Stimulated activated CD8-positive, alpha-beta memory T cell treated with anti-CD3 and anti-CD28 coated beads, Interleukin-4, amount 100 ng/mL, for 48 hours (primary cell): Measurements from ENCODE around the gene EGFR.

Source experiments
- DNase-seq: peaks from one replicate; pipeline ENCODE4 v3.0.0-alpha.2; 2020

EGFR gene

DNA sequence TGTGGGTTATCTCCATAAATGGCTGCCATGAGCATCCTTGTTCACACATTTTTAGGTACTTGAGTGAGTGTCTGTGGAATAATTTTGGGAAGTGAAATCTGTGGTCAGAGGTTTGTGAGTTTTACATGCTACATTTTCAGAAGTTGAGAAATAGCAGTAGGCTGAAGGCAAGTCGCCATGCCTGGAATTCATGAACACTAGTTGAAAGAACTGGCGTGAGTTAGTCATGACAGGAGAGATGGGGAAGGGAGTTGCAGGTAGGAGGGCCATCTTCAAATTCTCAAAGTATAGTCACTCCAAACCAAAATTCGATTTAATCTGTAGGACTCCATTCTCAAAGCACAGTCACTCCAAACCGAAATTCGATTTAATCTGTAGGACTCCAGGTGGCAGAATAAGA, 89.6 kb downstream of the EGFR start:
- no peak for DNase-seq

DNA sequence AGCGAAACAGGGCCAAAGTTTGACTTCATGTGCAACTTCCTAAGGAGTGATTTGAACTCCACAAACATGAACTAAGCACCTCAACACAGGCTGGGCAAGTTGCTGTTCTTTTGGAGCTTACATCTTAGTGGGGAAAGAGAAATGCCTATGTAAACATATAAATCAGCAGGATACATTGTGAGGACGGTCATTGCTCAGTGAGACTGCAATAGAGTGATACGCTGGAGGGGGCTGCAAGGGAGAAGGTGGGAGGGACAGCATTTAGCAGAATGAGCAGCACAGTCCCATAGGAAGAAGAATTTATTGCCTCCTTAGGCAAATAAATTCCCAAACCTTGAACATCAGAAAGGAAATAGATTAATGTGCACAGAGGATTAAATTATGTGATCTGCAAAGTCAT, 90.0 kb downstream of the EGFR start:
- no peak for DNase-seq

- no peak for DNase-seq
Observed at GRCh38 chr7:55109404-55110167, 90.8 kb downstream of the EGFR start.

GRCh38 chr7:55110282-55110992, 91.6 kb downstream of the EGFR start:
- no peak for DNase-seq

GRCh38 chr7:55110993-55111361, 92.2 kb downstream of the EGFR start:
- DNase-seq: no peak

DNA sequence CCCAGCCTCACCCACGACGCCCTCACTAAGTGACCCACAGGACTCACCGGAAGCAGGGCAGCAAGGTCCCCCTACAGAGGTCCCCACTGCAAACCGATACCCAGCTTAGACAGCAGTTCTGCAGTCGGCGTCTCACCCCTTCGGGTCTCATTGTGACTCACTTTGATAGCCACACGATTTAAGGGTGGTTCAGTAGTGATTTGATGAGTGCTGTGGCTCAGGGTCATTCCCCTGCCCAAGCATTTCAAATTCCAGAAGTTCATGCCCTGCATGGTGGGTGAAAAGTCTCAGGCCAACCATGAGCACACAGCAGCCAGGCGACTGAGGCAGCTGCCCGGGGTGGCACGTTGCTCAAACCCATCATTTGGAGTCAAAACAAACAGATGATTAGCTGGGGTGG, 93.2 kb downstream of the EGFR start:
- DNase-seq: no peak

DNA sequence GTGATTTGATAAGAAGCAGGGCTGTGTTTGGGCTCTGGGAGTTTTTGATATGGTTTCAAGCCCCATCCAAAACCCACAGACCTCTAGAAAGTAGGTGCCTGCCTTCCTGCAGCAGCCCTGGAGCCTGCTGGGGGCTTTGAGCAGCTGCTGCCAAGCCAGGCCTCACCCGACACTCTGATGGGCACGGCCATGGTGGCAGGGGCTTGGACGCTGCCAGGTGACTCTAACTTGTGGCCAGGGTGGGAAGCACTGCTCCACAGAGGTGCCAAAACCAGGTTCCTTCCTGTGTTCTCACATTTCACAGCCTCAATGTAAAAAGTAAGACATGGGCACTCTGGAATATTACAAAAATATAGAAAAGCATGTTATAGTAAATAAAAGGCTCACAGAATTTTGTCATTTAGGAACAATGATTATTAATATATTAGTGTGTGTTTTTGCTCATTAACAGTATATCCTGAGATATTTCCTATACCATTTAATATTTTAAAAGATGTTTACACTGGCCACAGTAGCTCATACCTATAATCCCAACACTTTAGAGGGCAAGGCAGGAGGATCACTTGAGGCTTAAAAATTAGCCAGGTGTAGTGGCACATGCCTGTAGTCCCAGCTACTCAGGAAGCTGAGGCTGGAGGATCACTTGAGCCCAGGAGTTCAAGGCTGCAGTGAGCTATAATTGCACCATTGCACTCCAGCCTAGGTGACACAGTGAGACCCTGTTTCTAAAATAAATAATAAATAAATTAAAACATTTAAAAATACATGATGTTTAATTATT, 95.1 kb downstream of the EGFR start:
- no peak for DNase-seq

DNA sequence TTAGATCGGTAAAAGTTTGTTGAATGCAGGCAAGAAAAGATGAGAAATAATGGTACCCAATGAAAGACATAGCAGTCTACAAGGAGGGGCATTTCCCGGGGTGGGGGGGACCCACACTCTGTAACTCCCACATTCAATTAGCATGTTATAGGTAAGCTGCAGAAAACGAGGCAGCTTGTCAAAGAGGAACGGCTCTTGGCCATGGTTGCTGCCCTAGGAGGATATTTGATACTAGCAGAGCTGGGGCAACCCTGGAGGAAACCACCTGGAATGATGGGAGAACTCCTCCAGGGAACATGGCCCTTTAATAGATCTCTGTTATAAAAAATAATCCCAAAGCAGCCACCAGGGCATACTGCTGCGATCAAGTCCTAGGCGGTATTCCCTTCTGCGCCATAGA, 98.5 kb downstream of the EGFR start:
- no peak for DNase-seq

DNA sequence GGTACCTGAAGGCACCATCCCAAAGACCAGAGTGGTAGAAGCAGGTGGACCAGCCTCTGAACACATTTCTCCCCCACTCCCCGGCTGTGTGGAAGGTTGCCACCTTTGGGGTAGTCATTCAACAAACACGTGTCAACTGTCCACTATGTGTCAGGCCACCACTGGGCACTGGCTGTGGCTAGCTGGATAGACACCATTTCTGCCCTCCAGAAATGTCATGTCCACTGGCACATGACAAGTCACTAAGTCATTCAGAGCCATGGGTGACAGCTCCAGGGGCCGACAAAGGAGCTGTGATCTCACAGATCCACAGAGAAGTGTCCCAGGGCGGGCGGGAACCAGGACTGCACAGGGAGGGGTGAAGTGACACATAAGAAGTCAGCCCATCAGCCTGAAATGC, 99.6 kb downstream of the EGFR start:
- DNase-seq: no peak

DNA sequence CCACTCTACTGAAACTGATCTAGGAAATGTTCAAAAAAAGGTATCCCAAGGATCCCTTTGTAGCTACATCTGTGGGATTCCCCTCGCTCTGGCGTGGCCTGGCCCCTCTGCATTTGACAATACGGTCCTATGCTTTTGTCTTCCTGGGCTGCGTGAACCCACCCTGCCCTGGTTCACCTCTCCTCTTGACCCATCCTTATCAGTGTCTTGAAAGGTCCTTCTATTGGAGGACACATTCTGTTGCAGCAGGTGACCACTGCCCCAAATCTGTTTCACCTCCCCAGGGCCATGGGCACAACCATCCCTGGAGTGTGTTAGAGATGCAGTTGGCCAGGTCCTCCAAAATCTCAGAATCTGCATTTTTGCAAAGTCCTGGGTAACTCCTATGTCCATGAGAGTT, 100.8 kb downstream of the EGFR start:
- no peak for DNase-seq

DNA sequence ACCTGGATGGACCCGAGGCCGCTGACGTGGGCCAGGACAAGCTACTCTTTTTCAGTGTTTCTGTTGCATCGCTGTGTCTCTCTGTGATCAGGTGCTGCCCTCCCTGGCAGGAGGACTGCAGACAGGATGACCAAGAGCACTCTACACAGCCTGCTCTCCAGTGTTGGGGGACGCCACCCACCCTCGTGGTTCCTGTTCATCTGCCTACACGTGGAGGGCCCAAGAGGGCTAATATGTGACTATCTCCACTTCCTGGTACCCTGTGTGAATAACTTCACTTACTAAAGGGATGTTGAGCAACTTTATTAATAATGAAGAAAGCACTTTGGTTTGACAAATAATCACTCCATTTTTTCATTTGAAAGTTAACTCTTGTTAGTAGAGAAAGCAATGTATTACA, 101.3 kb downstream of the EGFR start:
- DNase-seq: no peak

GRCh38 chr7:55120501-55121198, 101.8 kb downstream of the EGFR start:
- no peak for DNase-seq

- no peak for DNase-seq
Observed at GRCh38 chr7:55121249-55121648, 102.4 kb downstream of the EGFR start.

DNA sequence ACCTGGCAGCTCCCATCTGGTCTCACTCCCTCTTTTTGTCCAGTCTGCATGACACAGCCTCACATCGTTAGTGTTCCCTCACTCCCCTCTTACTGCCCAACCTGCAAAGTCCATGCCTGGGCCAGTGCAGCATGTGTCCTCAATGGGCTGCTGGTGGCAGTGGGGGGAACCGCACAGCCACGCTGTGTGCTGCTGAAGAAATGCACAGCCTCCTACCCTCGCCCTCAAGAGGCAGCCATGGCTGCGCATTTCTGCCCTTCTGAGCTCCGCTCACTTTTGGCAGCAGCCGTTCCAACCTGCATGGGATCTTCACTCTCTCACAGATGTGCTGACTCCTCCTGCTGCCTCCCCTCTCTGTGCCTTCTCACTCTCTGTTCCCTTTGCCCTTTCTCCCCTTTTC, 103.4 kb downstream of the EGFR start:
- no peak for DNase-seq

DNA sequence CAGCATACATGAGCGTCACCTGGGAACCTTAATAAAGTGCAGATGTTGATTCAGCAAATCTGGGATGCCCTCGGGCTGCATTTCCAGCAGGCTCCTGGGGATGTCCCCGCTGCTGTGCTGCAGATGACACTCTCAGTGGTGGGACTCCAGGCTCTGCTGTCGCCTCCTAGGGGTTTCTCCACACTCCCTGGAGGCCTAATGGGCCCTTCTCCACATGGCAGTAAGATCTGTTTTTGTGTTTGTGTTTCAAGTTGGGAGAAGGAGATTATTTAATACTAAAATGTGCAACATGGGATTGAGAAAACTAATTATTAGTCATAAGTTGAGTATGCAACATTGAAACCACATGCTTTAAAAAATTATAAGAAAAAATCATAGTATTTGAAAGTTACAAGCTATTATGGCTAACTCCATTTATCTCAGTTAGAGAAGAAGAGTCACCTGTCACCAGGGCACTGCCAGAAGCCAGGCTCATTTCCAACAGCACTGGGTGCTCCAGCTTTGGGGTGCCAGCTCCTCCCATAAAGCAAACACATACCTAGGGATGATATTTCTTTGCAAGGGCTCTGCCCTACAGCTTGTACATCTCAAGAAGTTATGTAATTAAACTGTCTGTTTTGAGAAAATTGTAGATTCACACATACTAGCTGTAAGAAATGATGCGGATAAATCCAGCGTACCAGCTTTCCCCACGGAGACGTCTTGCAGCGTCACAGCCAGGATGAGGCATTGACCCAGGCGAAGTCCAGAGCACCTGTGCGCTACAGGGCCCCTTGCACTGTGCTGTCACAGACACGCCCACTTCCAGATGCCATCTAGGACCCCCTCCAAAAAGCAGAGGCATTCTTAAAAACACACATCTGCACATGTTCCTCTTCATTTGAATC, 106.4 kb downstream of the EGFR start:
- no peak for DNase-seq

GRCh38 chr7:55127135-55127551, 108.3 kb downstream of the EGFR start:
- DNase-seq: no peak

- no peak for DNase-seq
Observed at GRCh38 chr7:55127622-55128081, 108.8 kb downstream of the EGFR start.

DNA sequence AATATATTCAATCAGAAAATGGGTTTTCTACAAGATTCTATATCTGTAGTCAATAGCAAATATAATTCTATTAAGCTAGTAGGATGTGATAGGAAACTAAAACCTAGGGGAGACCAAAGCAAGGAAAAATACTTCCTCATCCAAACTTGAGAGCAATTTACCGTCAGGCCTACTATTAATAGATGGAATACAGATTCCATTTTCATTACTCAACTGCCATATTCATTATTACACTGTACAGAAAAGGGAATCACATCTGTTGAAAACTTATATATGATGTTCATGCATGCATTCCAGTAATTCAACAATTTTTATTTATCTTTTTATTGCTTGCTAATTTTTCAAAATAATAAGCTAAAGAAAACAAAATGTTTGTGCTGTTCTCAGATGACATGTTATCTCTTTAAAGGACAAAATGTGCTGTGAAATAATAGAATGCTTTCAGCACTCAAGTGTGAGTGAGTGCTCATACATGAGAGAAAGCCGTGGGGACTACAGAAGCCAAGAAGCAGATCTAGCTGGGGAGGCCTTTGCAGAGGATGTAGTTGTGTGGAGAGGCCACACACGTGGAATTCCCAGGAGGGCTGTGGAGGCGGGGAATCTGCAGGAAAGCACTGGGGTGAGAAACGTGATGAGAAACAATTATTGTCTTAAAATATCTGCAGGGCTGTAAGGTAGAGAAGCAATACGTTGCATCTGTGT, 110.0 kb downstream of the EGFR start:
- no peak for DNase-seq

GRCh38 chr7:55129541-55130394, 111.0 kb downstream of the EGFR start:
- DNase-seq: no peak

- no peak for DNase-seq
Observed at GRCh38 chr7:55130395-55131141, 111.8 kb downstream of the EGFR start.
